Ovary (tissue), 3 donors: Measurements from ENCODE around the gene PTPRN2.
"Not testable (repeated sequence)": the region's sequence is repeated elsewhere in the genome, so short reads cannot be mapped to it uniquely, and the experiment has no call there.

Source experiments
- POLR2A ChIP-seq: fragments of 450-650 bp; IDR thresholded peaks from one replicate; pipeline ENCODE4 v1.6.1; 2017; ENCODE audit warnings: antibody characterized with exemption, mild to moderate bottlenecking, moderate library complexity
- TF ChIP-seq, protein P1 (sequence below), 3 donors: fragments of 450-650 bp in 2 of 3; fragments of 200-600 bp in 1 of 3; IDR thresholded peaks; one replicate each; pipeline versions ENCODE4 v1.5.1 to v1.8.0; 2016 to 2022; ENCODE audit warnings: antibody characterized with exemption in 3 of 3, mild to moderate bottlenecking in 1 of 3
- donor health status: DM: no; HTN: no; CAD: no.

DNA sequence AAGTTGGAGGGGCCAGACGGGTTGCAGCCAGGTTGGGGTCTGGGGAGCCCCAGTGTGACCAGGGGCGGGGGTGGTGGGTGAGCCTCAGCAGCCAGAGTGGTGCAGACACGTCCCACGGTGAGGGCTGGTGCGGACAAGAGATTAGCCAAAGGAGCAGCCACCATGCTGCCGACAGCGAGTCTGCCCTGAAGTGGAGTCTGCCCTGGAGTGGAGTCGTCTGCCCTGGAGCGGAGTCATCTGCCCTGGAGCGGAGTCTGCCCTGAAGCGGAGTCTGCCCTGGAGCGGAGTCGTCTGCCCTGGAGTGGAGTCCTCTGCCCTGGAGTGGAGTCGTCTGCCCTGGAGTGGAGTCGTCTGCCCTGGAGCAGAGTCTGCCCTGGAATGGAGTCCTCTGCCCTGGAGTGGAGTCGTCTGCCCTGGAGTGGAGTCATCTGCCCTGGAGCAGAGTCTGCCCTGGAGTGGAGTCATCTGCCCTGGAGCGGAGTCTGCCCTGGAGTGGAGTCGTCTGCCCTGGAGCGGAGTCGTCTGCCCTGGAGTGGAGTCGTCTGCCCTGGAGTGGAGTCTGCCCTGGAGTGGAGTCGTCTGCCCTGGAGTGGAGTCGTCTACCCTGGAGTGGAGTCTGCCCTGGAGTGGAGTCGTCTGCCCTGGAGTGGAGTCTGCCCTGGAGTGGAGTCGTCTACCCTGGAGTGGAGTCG lies 64.3 kb downstream of the PTPRN2 start:
- TF ChIP-seq POLR2A = not testable (repeated sequence)
- TF ChIP-seq, protein P1, sequence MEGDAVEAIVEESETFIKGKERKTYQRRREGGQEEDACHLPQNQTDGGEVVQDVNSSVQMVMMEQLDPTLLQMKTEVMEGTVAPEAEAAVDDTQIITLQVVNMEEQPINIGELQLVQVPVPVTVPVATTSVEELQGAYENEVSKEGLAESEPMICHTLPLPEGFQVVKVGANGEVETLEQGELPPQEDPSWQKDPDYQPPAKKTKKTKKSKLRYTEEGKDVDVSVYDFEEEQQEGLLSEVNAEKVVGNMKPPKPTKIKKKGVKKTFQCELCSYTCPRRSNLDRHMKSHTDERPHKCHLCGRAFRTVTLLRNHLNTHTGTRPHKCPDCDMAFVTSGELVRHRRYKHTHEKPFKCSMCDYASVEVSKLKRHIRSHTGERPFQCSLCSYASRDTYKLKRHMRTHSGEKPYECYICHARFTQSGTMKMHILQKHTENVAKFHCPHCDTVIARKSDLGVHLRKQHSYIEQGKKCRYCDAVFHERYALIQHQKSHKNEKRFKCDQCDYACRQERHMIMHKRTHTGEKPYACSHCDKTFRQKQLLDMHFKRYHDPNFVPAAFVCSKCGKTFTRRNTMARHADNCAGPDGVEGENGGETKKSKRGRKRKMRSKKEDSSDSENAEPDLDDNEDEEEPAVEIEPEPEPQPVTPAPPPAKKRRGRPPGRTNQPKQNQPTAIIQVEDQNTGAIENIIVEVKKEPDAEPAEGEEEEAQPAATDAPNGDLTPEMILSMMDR (IDR thresholded peaks at IDR 0.05) = not testable (repeated sequence)
